Measurements from ENCODE around the gene TNFSF10.
A peak's percentile ranks its signal among the peaks of the same experiment; 100 is the strongest.

The TNFSF10 gene

DNA sequence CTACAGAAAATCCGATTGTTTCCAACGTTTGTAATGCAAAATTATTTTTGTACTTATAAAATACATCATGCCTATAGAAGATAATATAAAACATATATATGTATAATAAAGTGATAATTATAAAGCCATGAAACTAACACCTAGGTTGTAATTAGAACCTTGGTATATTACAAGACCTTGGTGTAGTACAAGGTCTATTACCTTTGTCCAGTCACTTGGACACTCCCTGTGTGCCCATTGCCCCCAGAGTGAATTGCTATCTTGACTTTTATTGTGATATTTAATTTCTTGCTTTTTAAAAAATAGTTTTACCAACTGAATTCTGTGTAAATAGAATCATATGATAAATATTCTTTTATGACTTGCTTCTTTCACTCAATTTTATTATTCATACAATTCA is 20.7 kb upstream of the TNFSF10 start:
- DNase-seq, result no peak

DNA sequence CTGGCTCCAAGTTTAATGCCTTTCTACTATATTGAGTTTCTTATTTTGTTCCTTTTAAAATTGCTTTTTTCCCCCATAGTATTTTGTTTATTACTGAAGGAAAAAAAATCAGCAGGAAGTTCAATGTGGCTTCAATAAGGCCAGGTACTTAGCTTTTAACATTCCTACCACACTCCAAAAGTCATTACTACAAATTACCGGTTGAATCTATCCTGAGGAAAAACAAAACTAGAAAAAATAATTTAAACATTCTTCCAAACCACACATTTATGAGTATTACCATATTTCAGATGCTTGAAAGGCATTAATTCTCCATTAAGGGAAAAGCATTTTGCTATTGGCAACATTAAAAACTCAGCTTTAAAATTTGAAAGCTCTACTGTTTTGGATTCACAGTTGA is 20.2 kb upstream of the TNFSF10 start:
- DNase-seq, result no peak

DNA sequence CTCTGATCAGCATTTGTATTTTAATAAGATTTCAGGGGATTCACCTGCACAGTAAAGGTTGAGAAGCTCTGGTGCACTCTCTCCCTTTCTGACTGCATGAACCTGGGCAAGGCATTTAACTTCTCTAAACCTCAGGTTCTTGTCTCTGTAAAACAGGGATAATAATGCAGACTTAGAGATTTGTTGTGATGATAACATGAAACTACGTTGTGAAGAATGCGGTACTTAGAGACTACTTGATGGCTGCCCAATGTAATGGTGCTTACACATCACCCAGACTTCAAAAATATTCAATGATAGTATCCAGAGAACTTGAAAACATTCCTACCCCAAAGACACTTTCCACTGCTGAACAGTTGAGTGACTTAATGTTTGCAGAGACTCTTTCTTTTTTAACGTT is 19.8 kb upstream of the TNFSF10 start:
- no peak for DNase-seq

DNA sequence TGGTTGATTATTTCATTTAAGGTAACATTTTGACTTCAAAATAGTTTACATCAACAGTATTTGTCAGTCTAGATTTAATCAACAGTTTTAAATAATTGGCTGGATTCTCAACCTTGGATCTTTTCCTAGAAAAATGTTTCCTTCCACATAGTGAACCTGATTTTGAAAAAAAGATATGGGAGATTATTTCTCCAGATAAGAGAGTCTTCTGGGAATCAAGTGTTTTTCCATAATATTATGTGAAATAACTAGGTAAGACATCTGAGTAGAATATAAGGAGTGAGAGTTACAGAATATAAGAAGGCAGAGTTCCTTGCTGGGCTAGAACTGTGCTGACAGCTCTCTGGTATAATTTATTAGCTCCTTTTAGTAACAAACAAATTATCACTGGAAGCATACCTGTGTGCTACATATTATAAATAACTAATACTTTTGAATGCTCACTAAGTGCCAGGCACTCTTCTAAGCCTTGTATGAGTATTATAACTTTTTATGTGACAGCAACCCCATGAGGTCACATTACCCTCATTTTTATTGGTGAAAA is 18.8 kb upstream of the TNFSF10 start:
- DNase-seq, result no peak

DNA sequence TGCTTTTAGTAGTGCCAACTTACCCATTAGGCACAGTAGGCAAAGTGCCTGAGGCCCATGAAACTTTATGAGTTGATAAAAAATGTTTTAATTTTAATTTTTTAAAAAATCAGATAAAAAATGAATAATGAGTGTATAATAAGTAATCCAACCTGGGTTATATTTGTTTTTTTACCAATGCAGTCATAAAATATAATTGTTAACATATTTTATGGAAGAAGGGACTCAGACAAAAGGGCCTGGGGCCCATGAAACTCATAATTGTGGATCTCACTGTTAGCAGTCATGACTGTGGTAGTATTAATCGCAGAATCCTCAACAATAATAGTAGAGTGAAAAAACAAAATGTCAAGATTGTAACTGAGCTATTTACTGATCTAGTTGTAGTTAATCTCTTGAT is 16.8 kb upstream of the TNFSF10 start:
- DNase-seq, result no peak

DNA sequence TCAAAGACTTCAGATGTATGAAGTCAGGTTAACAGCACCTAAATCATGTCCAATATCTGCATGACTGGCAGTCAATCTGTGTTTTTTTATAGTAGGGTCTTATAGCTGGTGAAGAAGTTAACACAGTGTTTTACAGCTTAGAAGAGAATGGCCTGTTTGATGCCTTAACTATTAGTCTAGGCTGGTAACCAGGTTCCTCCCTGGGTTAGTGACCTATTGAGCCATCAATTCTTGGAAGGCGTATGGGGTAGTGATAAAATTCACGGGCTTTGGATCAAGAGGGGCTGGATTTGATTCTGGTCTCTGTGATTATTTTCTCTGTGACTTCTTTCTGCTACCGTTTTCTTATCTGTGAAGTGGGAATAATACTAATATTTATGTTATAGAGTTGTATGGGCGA is 16.0 kb upstream of the TNFSF10 start:
- DNase-seq, result no peak

DNA sequence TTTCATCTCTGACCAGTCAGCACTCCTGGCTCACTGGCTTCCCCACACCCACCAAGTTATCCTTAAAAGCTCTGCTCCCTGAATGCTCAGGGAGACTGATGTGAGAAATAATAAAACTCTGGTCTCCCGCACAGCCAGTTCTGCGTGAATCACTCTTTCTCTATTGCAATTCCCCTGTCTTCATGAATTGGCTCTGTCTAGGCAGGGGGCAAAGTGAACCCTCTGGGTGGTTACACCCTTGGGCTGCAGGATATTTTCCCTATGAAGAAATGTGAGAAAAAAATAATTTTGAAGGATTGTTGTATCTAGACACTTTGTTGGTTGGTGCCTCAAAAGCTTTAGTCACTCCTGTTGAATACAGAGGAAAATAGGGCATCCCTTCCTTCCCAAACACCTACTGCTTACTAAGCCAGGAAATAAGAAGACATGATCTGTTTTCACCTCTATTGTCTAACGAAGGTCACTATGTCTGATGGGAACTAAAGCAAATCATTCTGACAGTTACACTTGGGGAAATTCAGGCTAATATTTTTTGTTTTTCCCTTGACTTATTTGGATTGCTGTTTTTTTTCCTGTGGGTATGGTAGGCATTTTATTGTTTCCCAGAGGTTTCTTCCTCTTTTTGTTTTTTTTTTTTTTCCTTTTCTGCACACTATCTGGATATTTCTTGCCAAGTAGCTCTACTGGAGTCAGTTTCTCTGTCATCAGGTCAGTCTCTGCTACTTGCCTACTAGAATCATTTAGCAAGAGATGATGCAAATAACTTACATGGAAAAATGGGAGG is 15.3 kb upstream of the TNFSF10 start:
- DNase-seq, result no peak

DNA sequence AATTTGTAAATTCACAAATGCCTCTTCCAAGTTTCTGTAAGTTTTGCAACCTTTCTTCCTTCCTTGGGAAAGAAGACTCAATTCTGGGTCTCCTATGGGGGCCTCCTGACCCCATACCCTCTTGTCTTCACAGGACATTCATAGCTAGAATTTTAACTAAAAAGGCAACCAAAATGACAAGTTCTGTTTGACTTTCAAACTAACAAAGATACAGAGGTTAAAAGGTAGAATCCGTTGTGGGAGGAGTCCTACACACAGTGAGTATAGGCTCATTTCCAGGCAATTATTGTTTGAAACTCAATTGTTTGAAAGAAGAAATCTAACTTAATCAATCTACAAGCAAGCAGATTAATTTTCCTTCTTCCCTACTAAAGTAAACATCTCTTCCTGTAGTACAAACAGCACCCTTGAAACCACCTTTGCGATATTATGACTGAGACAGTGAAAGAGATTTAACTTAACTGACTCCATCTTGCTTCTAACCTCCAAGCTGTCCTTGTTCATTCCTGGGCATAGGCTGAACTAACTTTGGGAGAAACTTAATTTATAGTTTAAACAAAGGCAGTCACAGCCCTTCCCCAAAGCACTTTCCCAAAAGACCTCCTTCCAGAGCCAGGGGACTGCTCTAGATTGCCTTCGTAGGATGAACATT is 14.4 kb upstream of the TNFSF10 start:
- no peak for DNase-seq

DNA sequence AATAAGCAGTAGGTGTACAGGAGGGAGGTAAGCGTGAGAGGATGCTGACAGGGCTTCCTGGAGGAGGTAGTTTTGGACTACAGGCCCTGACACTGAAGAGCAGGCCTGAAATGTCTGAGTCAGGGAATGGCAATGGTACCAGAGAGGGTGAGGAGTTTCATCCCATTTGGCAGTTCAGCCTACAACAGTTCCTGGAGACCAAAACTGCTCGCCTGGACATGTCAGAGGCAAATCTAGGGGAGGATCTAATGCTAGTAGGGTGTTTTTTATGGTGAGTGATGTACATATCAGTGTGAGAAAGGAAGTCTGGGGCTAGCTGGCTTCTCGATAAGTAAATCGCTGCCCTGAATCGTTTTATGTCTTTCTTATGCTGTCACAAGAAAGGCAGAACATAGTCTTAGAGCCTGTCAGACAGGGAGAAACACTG is 13.8 kb upstream of the TNFSF10 start:
- DNase-seq, result no peak

DNA sequence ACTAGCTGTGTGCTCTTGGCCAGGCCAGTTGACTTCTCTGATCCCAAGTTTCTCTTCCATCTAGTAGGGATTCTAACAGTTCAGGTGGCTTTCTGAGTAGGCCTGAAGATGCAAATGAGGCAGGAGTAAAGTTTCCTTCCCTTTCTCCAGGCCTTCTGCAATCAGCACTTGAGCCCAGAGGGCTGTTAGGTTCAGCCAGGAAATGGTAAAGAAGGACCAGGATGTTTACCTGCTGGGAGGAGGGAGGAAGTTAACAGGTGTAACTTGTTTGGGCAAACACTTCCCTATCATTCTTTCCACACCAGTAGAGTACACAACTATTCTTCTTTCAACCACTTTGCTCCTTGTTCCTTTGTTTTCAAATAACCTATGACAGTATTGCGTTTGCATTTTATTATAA is 13.3 kb upstream of the TNFSF10 start:
- DNase-seq, result no peak

DNA sequence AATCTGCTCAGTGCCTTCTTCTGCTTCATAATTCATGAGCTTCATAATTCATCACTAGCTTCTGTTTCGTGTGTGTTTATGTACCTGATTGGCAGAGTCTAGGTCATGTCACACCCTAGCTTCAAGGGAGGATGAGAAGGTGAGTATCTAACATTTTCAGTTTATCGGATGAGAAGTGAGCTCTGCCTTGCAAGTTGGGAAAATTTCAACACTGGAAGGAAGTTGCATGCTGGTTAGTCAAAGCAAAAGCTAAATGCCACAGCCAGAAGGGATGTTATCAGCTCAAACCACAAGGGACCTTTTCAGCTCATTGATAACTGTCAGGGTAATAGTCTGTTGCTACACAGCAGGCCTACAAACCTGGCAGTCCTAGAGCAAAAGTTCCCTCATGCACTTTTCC is 7.3 kb upstream of the TNFSF10 start:
- DNase-seq, result no peak

DNA sequence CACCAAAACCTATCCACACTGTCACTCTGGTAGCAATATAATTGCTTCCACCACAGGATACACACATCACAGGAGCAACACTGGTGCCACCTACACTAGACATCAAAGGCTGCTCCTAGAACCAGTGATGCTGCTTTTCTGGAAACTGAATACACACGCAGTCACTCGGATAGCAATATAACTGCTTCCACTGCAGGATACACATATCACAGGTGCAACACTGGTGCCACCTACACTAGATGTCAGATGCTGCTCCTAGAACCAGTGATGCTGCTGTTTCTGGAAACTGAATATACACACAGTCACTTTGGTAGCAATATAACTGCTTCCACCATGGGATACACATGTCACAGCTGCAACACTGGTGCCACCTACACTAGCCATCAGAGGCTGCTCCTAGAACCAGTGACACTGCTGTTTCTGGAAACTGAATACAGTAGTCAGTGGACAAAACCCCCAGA is 6.9 kb upstream of the TNFSF10 start:
- DNase-seq, result no peak

DNA sequence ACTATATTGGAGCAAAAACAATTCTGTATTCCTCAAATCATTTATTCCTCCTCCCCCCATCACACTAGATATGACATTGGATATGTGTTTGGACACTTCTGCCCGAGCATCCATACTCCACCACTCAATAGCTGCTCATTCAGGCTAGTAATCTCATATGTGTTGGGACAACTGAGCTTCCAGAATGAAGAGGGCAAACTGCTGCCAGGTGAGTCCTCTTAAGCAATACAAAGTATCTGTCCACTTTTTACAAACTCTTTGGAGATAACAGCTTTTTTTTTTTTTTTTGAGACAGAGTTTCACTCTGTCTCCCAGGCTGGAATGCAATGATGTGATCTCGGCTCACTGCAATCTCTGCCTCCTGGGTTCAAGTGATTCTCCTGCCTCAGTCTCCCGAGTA is 5.4 kb upstream of the TNFSF10 start:
- DNase-seq, result no peak

DNA sequence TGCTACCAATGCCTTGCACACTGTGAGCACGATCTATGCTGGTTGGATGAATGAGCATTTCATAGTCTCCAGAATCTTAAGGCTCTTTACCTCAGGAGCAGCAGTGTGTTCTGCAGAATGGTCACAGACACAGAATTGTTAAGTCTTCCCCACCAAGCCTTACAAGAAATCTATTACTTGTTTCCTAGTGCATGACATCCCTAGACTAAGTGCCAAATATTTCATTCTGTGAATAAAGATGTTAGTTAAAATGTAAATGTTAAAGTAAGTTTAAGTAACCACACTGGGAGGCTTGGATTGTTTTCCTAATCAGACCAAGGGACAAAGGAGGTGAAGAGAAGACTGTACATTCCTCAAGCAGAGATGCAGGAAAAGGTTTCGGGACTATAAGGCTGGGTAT is 4.1 kb upstream of the TNFSF10 start:
- no peak for DNase-seq

DNA sequence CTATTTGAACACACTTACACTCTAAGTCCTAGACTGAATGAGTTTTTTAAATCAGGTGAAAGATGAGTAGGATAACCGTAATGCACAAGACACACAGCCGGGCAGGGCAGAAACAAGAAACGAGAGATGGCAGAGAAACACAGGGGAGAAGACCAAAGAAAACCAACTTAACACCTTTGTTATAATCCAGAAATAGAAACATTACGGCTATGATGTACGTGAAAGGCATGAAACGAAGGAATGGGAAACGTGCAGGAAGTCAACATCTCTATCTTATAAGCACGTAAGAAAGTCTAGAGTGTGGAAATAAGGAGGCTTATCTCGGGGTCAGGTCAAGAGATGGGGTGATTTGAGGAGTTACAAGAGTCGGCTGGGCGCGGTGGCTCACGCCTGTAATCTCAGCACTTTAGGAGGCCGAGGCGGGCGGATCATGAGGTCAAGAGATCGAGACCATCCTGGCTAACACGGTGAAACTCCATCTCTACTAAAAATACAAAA is 1.9 kb upstream of the TNFSF10 start:
- no peak for DNase-seq

DNA sequence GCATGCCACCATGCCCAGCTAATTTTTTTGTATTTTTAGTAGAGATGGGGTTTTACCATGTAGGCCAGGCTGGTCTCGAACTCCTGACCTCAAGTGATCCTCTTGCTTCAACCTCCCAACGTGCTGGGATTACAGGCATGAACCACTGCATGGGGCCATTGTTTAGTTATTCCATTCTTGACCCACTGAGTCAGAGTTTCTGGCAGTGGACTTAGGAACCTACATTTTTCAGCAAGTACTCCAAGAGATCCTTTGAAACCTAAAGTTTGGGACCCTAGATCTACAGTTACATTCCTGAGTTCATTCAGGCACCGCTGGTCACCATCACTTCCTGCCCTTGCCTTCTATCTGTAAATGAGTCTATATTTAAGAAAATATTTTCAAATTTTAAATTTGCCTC is 1.4 kb upstream of the TNFSF10 start:
- no peak for DNase-seq

DNA sequence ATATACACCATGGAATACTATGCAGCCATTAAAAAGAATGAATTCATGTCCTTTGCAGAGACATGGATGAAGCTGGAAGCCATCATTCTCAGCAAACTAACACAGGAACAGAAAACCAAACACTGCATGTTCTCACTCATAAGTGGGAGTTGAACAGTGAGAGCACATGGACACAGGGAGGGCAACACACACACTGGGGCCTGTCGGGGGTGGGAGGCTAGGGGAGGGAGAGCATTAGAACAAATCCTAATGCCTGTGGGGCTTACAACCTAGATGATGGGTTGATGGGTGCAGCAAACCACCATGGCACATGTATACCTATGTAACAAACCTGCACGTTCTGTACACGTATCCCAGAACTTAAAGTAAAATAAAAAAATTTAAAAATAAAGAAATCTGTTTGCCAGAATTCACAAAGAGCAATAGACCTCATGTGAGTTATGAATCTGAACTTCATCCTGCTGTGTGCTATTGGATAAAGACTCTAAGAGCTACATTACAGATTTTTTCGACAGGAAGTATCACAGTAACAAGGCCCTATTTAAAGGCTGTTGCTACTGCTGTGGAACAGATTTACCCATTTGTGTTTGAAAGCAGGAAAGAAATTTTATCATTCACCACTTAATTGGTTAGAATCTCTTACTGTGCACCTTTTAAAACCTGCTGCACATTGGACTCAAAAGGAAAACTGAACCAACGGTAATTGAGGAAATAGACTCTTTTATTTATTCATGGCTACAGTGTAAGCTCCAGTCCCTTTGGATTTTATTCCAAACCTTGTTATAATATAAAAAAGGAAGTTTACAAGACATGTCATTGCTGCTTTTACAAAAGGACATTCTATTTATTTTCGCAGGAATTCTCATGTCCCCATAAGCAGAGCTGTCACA is 1.1 kb downstream of the TNFSF10 start:
- peak; percentile 4 for DNase-seq

DNA sequence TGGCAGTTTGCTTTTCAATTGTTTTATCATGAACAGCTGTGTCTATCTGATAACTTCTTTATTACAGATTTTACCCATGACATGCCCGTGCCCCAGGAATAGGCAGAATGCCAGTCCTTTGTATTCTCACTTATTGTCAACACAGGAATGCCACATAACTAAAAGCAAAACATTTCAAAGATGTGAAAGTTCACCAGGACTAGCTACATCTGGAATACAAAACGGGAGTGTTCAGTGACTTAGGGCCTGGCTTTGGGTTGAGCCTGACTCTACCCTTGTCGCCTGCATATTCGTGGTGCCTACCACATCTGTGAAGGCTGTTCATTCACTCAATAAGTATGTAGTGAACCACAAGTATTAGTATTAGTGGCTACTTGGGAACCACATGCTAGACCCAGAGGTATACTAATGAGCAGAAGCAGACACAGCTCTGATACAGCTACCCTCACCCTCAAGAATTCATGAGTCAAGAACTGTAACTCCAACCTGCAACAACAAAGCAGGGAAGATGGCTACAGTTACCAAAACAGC is 2.9 kb downstream of the TNFSF10 start:
- no peak for DNase-seq

DNA sequence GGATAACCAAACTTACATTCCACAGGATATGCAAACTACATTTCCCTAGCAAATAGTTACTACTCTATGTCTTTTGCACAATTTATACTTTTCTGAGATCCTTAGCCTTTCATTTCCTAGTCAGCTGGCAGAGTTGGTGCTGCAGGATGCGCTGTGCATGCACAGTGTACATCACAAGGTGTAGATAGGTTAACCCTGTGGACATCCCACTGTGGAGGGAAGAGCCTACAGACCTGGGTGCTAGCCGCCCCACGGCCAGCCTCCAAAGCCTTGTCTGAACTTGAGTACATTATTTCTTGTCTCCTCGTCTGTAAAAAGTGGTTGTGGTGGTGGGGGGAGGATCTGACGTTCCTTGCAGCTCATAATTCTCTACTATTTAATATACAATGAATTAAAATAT is 3.5 kb downstream of the TNFSF10 start:
- no peak for DNase-seq

DNA sequence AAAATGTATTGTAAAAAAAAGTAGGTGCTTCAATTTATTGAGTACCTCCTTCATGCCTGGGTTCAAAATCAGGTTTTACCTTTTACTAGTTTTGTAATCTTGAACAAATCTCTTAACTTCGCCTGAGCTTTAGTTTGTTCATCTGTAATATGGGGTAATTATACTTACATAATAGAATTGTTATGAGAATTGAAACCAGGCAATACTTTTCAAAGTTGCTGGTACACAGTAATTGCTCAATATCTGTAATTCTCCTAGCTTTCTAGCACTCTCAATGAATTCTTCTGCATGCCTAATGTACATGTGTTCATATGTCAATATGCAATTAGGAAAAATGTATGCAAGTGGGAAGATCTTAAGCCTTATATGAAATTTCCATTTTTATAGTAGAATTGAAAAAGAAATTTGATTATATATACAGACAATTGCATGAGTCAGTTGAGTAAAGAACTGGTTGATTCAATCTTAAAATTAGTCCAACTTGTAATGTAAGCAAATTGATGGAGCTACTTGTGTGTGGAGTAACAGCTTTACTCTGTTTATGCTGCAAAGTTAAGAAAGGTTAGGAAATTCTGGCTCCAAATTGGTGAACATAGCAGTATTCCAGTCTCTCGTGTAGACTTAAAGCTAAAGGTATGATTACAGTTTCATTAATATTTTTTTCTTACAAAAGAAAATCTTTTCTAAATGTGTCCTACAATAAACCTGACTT is 4.1 kb downstream of the TNFSF10 start:
- no peak for DNase-seq

DNA sequence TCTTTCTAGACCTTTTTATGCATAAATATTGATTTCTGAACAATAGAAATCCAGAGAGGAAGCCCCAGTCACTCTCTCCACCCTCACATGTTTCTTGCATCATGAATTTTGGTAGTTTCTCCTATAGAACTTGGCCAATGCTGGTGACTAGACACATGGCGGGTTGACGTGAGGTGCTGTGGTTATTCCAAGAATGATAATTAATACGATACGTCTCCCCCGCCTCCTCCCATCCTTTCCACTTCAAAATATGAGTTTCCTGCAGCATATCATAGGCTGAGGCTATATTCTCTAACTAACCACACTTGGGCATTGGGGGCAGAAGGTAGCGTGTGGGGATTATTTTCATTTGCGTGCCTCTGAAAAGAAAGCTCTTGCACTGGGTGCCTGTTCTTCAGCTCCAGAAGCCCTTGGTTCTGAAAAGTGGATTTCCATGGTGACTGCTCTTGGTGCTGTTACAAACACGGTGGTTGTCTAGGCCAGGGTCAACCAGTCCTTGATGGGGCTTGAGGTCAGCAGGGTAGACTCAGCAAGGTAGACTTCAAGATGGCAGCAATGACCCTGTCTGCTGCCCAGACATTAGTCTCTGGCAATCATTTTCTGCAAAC is 5.3 kb downstream of the TNFSF10 start:
- no peak for DNase-seq

Data from NCI-H2029 treated with DMSO at 0.1 percent for 48 hours (cell line).